ENCODE data around the gene RGL2.
A peak's percentile ranks its signal among the peaks of the same experiment; 100 is the strongest.

DNA sequence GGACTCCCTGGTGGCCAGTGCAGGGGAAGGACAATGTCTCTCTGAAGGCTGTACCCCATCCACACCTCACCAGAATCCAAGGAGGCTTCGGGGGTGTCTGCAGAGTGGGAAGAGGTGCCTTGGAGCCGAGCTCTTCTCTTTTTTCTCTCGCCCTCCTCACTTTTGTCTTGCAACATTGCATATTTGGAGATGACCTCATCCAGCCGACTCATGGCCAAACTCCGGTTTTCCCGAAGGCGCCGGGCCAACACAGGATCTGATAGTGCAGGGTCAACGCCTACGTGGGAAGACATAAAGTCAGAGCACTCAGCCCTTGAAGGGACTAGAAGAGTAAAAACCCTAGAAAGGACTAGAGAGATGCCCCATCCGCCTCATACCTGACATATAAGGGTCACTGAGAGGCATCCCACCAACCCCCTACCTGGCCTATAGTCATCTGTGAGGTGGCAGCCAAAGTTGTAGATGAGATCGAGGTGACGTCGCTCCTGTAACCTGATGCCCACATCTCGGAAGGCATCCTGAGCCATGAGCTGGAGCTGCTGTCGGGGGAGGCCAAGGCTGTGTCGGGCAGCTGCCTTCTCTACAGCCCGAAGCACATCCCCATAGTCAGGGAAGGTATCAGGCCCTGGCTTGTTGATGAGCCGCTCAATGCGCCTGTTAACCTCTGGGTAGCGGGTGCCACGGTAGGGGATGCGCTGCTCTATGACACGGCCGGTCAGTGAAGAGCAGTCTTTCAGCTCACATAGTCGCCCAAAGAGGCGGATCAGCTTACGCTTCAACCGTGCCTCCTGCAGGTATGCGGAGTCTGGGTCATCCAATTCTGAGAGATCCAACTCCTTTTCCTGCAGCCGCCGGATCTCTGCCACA, 21.8 kb upstream of the RGL2 start:
- TF ChIP-seq, protein P1, sequence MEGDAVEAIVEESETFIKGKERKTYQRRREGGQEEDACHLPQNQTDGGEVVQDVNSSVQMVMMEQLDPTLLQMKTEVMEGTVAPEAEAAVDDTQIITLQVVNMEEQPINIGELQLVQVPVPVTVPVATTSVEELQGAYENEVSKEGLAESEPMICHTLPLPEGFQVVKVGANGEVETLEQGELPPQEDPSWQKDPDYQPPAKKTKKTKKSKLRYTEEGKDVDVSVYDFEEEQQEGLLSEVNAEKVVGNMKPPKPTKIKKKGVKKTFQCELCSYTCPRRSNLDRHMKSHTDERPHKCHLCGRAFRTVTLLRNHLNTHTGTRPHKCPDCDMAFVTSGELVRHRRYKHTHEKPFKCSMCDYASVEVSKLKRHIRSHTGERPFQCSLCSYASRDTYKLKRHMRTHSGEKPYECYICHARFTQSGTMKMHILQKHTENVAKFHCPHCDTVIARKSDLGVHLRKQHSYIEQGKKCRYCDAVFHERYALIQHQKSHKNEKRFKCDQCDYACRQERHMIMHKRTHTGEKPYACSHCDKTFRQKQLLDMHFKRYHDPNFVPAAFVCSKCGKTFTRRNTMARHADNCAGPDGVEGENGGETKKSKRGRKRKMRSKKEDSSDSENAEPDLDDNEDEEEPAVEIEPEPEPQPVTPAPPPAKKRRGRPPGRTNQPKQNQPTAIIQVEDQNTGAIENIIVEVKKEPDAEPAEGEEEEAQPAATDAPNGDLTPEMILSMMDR (IDR thresholded peaks at IDR 0.05): no peak
- TF ChIP-seq POLR2A (IDR thresholded peaks at IDR 0.05): peak in 1 of 2 donors; percentile 82
